Putamen (tissue), 1 donor: ENCODE measurements around the gene GSTT4.
"Not testable (repeated sequence)": the region's sequence is repeated elsewhere in the genome, so short reads cannot be mapped to it uniquely, and the experiment has no call there.

Source experiments
- DNase-seq: peaks from one replicate; pipeline ENCODE4 v3.0.0-alpha.2; 2016; ENCODE audit warnings: low spot score

GSTT4 gene

DNA sequence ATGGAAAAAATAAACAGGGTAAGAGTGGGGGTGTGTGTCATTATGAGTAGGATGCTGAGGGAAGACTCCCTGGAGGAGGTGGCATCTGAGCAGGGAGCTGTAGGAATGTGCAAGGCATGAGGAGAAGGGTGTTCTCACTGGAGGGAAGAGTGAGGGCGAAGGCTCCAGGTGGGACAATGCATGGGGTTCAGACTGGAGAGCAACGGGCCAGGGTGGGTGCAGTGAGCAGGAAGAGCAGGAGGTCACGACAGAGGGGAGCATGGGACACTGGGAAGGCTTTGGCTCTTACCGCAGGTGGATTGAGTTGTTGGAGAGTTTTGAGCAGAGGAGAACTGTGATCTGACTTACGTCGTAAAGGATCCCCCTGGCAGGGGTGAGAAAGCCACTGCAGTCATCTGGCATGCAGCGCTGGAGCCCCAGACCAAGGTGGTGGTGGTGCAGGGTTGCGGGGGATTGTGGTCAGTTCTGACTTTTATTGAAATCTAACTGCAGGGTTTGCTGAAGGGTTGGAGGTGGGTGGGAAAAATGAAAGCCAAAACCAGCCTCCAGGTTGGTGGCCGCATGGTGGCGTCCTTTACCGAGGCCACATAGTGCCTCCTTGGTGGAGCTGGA lies 52.4 kb downstream of the GSTT4 start:
- not testable (repeated sequence) for DNase-seq

DNA sequence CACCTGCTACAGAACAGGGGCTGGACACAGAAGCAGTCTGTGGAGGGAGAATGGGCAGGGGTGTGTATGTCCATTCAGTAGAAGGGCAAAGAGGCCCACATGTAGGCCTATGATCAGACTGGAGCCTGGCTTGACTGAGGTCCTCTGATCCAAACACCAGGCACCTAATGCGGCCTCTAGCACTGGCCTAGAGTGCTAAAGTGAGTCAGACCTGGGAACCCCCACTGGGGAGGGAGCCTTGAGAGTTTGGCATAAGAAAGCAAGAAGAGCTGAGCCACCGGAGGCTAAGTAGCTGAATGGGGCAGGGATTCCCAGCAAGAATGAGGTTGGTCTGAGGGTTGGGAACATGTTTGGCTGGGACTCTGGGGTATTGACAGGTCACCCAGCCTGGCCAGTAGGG lies 53.9 kb downstream of the GSTT4 start:
- not testable (repeated sequence) for DNase-seq

DNA sequence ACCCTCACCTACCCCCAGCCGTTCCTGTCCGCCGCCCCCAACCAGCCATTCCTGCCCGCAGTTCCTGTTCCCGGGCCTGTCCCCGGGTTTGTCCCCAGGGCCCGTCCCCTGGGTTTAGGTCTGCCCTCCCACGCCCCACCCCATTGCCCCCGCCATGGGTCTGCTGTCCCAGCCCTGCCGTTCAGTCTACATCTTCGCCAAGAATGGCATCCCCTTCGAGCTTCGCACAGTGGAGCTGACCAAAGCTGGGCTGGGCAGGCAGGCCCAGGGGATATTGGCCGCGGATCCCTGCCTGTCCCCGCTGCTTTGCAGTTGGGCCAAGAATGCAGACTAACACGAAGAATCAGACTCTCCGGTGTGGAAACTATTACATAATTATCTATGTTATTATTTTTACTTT lies 55.5 kb downstream of the GSTT4 start:
- not testable (repeated sequence) for DNase-seq
